Naive thymus-derived CD8-positive, alpha-beta T cell (primary cell): Measurements from ENCODE around the gene MAGI2. TPM values are rescaled to one million over a fixed set of nuclear protein-coding genes. Genes with fewer than 3 reads are reported as not detected.

Source experiments
- ATAC-seq, 2 donors: fragments of 150-1000 bp; cut with Tn5 transposase in 1 of 2; sonication (Bioruptor Pico), chemical (Tn5 transposase) in 1 of 2; 1 replicate in 1 of 2; 2 replicates in 1 of 2; pipeline ENCODE4 v1.10.0; 2021; ENCODE audit warnings: mild to moderate bottlenecking in 2 of 2, moderate library complexity in 2 of 2
- POLR2A ChIA-PET: fragments of 350-600 bp; sonication (Branson Sonifier 250); formaldehyde crosslinking; loops from one replicate; lab custom pipeline; 2021; ENCODE audit warnings: antibody characterized with exemption; lab: Charles Lee
- DNase-seq, 10 donors: peaks; one replicate each; pipeline versions ENCODE4 v3.0.0 to v3.0.0-alpha.2; 2020 to 2022
- H3K27ac Mint-ChIP-seq, 10 donors: one replicate each; pipeline ENCODE4 v1.8.0; 2020 to 2022; ENCODE audit warnings: mild to moderate bottlenecking in 10 of 10, mixed read lengths in 10 of 10, moderate library complexity in 4 of 10, inconsistent platforms in 1 of 10
- H3K27me3 Mint-ChIP-seq, 5 donors: one replicate each; pipeline ENCODE4 v1.8.0; 2021 to 2022; ENCODE audit warnings: mixed read lengths in 5 of 5
- H3K36me3 Mint-ChIP-seq, 3 donors: one replicate each; pipeline ENCODE4 v1.8.0; 2020 to 2022; ENCODE audit warnings: mixed read lengths in 3 of 3, mild to moderate bottlenecking in 2 of 3, inconsistent platforms in 1 of 3
- H3K4me1 Mint-ChIP-seq, 4 donors: one replicate each; pipeline ENCODE4 v1.8.0; 2021 to 2022; ENCODE audit warnings: mixed read lengths in 4 of 4
- H3K4me3 Mint-ChIP-seq, 10 donors: one replicate each; pipeline ENCODE4 v1.8.0; 2020 to 2022; ENCODE audit warnings: mild to moderate bottlenecking in 10 of 10, mixed read lengths in 10 of 10, moderate library complexity in 6 of 10, inconsistent platforms in 1 of 10
- H3K9me3 Mint-ChIP-seq, 9 donors: one replicate each; pipeline ENCODE4 v1.8.0; 2020 to 2022; ENCODE audit warnings: mixed read lengths in 9 of 9, mild to moderate bottlenecking in 3 of 9, inconsistent platforms in 1 of 9, moderate library complexity in 1 of 9
- polyA plus RNA-seq, 3 donors: library from polyadenylated mRNA; unstranded; fragments of 300-500 nt; fragmentation: Illumina TruSeq; gene quantifications; one replicate each; pipeline ENCODE4 v1.2.3, GENCODE V29; 2021
- total RNA-seq, 8 experiments: library from RNA in 2 of 8; stranded (reverse) in 2 of 8; gene quantifications; one replicate each; pipeline ENCODE4 v1.2.3 and lab custom pipeline; 2021 to 2026

The MAGI2 gene
- total and polyA plus RNA-seq, 5 experiments from 2014 or later, result 0.02 to 0.65 (median 0.37) TPM; not detected in 1

DNA sequence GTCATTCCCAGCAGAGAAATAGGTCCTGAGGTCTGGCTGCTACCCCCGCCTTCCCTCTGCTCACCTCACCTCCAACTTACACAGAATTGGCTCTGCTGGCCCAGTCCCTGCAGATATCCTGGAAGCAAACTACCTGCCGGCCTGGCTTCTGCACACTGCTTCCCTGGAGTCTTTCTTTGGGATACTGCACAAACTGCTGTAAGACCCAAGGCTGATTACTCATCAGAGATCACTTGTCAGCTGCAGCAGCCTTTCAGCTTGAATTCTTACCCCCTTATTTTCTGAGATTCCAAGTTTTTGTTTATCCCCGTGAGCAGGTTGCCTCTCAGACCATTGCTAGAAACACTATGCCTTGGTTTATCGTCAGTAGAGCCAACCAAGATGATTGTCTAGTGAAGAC lies 1228.5 kb downstream of the MAGI2 start:
- Mint-ChIP-seq H3K4me1 (no peaks in the 10 kb centered on the region), H3K4me3 (no peak overlapping the region), H3K9me3 (peaks cover 0 to 3% (median 0%) of the 10 kb centered on the region in 9 donors), H3K27me3 (peaks cover 2 to 21% (median 4%) of the 10 kb centered on the region in 5 donors), H3K27ac (no peak overlapping the region), H3K36me3 (no peaks in the 10 kb centered on the region)
- ATAC-seq (no peak), DNase-seq (no peak)
- POLR2A ChIA-PET, result no interaction called here

- DNase-seq, result no peak
- no peak overlapping the region for H3K27ac Mint-ChIP-seq
- POLR2A ChIA-PET, result no interaction called here
- H3K4me3 Mint-ChIP-seq, result no peak overlapping the region
- peaks cover 0 to 25% (median 1%) of the 10 kb centered on the region in 5 donors for H3K27me3 Mint-ChIP-seq
- peaks cover 0 to 12% (median 0%) of the 10 kb centered on the region in 9 donors for H3K9me3 Mint-ChIP-seq
- no peaks in the 10 kb centered on the region for H3K36me3 Mint-ChIP-seq
- no peaks in the 10 kb centered on the region for H3K4me1 Mint-ChIP-seq
- ATAC-seq, result no peak
These were observed 1229.9 kb downstream of the MAGI2 start for GRCh38 chr7:78223598-78223997.

- peaks cover 0 to 12% (median 0%) of the 10 kb centered on the region in 9 donors for H3K9me3 Mint-ChIP-seq
- H3K4me1 Mint-ChIP-seq, result no peaks in the 10 kb centered on the region
- POLR2A ChIA-PET, result no interaction called here
- no peak overlapping the region for H3K27ac Mint-ChIP-seq
- no peak for DNase-seq
- ATAC-seq, result no peak
- no peaks in the 10 kb centered on the region for H3K36me3 Mint-ChIP-seq
- peaks cover 0 to 29% (median 4%) of the 10 kb centered on the region in 5 donors for H3K27me3 Mint-ChIP-seq
- H3K4me3 Mint-ChIP-seq, result no peak overlapping the region
These were observed 1231.3 kb downstream of the MAGI2 start for GRCh38 chr7:78222001-78222751.

DNA sequence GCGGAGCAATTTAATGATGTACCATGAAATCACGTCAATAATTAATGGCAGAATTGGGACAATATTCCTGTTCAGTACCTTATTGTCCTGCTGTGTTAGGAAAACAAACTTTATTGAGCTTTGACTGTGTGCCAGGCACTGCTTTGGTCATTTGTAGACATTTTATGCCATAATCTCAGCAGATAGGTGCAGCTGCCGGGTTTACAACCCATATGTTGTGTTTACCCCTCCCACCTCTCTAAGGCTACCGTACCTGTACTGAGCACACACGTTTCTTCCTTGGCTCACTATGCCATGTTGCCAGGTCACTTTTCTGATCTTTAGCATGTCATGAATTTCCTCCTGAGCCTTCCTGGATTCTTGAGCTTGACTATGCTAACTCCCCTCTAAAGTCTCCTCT lies 1232.7 kb downstream of the MAGI2 start:
- DNase-seq (no peak), ATAC-seq (no peak)
- Mint-ChIP-seq H3K9me3 (peaks cover 0 to 12% (median 0%) of the 10 kb centered on the region in 9 donors), H3K36me3 (no peaks in the 10 kb centered on the region), H3K27me3 (peaks cover 0 to 40% (median 8%) of the 10 kb centered on the region in 5 donors), H3K4me1 (no peaks in the 10 kb centered on the region), H3K4me3 (no peak overlapping the region), H3K27ac (no peak overlapping the region)
- POLR2A ChIA-PET, result no interaction called here

GRCh38 chr7:78218876-78219275 lies 1234.6 kb downstream of the MAGI2 start:
- peaks cover 0 to 12% (median 0%) of the 10 kb centered on the region in 9 donors for H3K9me3 Mint-ChIP-seq
- POLR2A ChIA-PET, result no interaction called here
- H3K36me3 Mint-ChIP-seq, result no peaks in the 10 kb centered on the region
- no peak overlapping the region for H3K4me3 Mint-ChIP-seq
- no peaks in the 10 kb centered on the region for H3K4me1 Mint-ChIP-seq
- ATAC-seq, result no peak
- no peak for DNase-seq
- peaks cover 0 to 40% (median 12%) of the 10 kb centered on the region in 5 donors for H3K27me3 Mint-ChIP-seq
- no peak overlapping the region for H3K27ac Mint-ChIP-seq

DNA sequence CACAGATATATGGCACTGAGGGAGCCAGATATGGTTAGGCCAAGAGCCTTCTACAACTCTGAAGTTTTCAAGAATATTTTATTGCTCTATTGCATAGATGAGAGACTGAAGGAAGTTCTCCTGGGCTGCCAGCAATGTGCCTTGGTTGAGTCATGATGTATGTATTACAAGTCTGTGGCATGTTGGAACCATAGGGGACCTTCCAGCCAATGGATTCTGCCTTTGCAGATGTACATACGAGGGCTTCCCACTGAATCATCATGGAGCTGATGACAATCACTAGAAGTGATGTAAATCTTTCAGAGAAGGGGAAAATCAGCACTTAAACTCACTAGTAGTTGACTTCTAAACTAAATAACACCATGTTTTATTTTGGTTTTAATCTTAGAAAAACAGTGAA lies 1235.4 kb downstream of the MAGI2 start:
- no peaks in the 10 kb centered on the region for H3K4me1 Mint-ChIP-seq
- H3K27me3 Mint-ChIP-seq, result peaks cover 0 to 40% (median 12%) of the 10 kb centered on the region in 5 donors
- H3K27ac Mint-ChIP-seq, result no peak overlapping the region
- no peak overlapping the region for H3K4me3 Mint-ChIP-seq
- POLR2A ChIA-PET, result no interaction called here
- ATAC-seq (no peak), DNase-seq (no peak)
- no peaks in the 10 kb centered on the region for H3K36me3 Mint-ChIP-seq
- peaks cover 0 to 12% (median 0%) of the 10 kb centered on the region in 9 donors for H3K9me3 Mint-ChIP-seq

DNA sequence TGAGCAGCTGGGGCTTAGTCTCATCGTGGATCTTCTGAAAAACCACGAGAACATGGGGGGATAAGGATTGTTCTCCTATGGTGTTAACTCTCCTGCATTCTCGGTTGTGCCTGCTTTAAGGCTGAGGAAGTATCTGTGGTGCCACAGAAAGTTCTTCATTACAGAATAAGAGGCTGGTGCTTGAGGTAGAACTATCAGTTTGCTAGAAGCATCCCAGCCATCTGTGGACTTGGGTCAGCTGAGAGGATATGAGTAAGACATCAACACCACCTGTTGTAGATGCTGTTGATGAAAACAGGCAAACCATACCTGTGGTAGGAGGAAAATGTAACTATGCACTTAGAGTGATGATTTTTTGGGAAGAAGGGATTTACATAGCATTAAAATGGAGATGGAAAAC lies 1238.3 kb downstream of the MAGI2 start:
- Mint-ChIP-seq H3K9me3 (peaks cover 0 to 13% (median 0%) of the 10 kb centered on the region in 9 donors), H3K4me1 (no peaks in the 10 kb centered on the region), H3K4me3 (no peak overlapping the region), H3K27ac (peak overlapping the region in 1 of 10 donors; percentile 38), H3K27me3 (peaks cover 0 to 32% (median 13%) of the 10 kb centered on the region in 5 donors), H3K36me3 (no peaks in the 10 kb centered on the region)
- POLR2A ChIA-PET, result no interaction called here
- no peak for ATAC-seq
- no peak for DNase-seq

DNA sequence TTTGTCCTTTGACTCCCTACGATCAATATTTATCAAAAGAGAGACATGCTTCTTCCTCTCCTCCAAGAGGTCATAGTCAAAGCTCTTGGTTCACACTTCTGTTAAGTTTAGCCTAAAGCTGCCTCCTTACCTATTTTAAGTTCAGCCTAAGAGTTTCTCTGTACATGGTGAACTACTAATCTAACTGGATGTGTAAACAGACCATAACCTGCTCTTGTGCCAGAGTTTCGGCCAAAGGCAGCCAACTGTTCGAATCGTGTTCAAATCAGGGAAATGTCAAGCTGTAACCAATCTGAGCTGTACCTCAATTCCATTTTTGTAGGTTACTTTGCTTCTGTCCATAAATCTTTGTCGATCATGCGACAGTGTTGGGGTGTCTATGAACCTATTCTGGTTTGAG lies 1240.1 kb downstream of the MAGI2 start:
- DNase-seq, result no peak
- H3K36me3 Mint-ChIP-seq, result peaks cover 0 to 6% (median 0%) of the 10 kb centered on the region in 3 donors
- POLR2A ChIA-PET, result no interaction called here
- peaks cover 0 to 12% (median 3%) of the 10 kb centered on the region in 9 donors for H3K9me3 Mint-ChIP-seq
- no peak overlapping the region for H3K27ac Mint-ChIP-seq
- peaks cover under 1 to 17% (median 13%) of the 10 kb centered on the region in 5 donors for H3K27me3 Mint-ChIP-seq
- ATAC-seq, result no peak
- no peak overlapping the region for H3K4me3 Mint-ChIP-seq
- H3K4me1 Mint-ChIP-seq, result no peaks in the 10 kb centered on the region

DNA sequence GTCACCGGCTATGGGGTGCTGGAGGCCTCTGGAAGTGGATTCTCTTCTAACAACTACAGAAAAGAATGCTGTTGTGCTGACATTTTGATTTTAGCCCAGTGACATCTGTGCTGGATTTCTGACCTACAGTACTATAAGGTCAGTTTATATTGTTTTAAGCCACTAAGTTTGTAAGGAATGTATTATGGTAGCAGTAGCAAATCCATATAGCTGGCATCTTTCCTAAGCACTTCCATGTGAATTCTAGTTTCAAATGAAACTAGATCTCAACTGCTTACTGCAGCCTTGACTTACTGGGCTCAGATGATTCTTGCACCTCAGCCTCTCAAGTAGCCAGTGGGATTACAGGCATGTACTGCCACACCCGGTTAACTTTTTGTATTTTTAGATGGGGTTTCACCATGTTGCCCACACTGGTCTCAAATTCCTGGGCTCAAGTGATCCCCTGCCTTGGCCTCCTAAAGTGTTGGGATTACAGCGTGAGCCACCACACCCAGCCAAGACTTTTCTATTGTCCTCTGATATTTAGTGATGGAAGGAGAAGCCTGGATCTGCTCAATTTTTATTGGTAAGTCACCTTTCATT lies 1240.9 kb downstream of the MAGI2 start:
- Mint-ChIP-seq H3K9me3 (peaks cover 0 to 12% (median 4%) of the 10 kb centered on the region in 9 donors), H3K4me1 (no peaks in the 10 kb centered on the region), H3K27ac (no peak overlapping the region), H3K4me3 (no peak overlapping the region), H3K27me3 (peaks cover 1 to 15% (median 13%) of the 10 kb centered on the region in 5 donors), H3K36me3 (peaks cover 0 to 9% (median 0%) of the 10 kb centered on the region in 3 donors)
- DNase-seq, result no peak
- no peak for ATAC-seq
- POLR2A ChIA-PET, result no interaction called here

GRCh38 chr7:78207269-78207668 lies 1246.2 kb downstream of the MAGI2 start:
- POLR2A ChIA-PET, result no interaction called here
- H3K4me3 Mint-ChIP-seq, result no peak overlapping the region
- H3K9me3 Mint-ChIP-seq, result peaks cover 0 to 12% (median 4%) of the 10 kb centered on the region in 9 donors
- ATAC-seq (no peak), DNase-seq (no peak)
- peaks cover 0 to 7% (median 1%) of the 10 kb centered on the region in 5 donors for H3K27me3 Mint-ChIP-seq
- H3K27ac Mint-ChIP-seq, result no peak overlapping the region
- H3K36me3 Mint-ChIP-seq, result peaks cover 0 to 9% (median 0%) of the 10 kb centered on the region in 3 donors
- no peaks in the 10 kb centered on the region for H3K4me1 Mint-ChIP-seq

- ATAC-seq, result no peak
- POLR2A ChIA-PET, result no interaction called here
- peaks cover 0 to 12% (median 4%) of the 10 kb centered on the region in 9 donors for H3K9me3 Mint-ChIP-seq
- no peak overlapping the region for H3K27ac Mint-ChIP-seq
- H3K27me3 Mint-ChIP-seq, result peaks cover 0 to 7% (median 0%) of the 10 kb centered on the region in 5 donors
- H3K4me1 Mint-ChIP-seq, result no peaks in the 10 kb centered on the region
- H3K4me3 Mint-ChIP-seq, result no peak overlapping the region
- no peak for DNase-seq
- peaks cover 0 to 9% (median 0%) of the 10 kb centered on the region in 3 donors for H3K36me3 Mint-ChIP-seq
These were observed 1246.7 kb downstream of the MAGI2 start for GRCh38 chr7:78206769-78207168.

DNA sequence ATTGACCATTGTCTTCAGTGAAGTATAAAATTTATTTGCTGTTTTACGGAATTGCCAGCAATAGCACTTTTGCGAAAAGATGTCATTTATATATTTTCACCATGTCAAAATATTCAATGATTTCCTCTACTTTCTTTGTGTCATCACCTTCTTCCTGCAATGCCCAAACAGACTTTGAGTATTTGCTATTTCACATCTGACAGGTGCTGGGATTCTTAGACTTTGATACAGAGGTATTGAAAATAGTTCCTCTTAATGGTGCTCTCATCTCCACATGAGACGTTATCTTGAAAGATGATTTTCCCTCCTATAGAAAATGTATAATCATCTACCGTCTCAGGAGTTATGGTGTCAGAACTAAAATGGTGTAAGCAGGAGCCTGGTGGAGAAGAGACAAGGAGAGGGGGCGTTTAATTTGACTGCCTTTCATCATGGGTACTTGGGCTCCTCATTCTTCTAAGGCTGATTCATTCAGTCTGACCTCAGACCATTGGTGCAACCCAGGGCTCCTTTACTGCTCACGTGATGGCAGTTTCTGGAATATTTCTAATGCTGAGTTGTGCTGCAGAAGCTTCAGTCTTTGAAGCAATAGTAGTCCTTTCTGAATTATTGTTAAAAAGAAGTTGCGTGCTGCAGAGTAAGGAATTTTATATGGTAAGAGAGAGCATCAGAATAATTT lies 1250.3 kb downstream of the MAGI2 start:
- peaks cover 0 to 2% (median 0%) of the 10 kb centered on the region in 9 donors for H3K9me3 Mint-ChIP-seq
- POLR2A ChIA-PET, result no interaction called here
- no peaks in the 10 kb centered on the region for H3K4me1 Mint-ChIP-seq
- no peak for DNase-seq
- no peak overlapping the region for H3K27ac Mint-ChIP-seq
- ATAC-seq, result no peak
- H3K27me3 Mint-ChIP-seq, result peaks cover 0 to 4% (median 0%) of the 10 kb centered on the region in 5 donors
- no peak overlapping the region for H3K4me3 Mint-ChIP-seq
- H3K36me3 Mint-ChIP-seq, result peaks cover 0 to 1% (median 0%) of the 10 kb centered on the region in 3 donors

DNA sequence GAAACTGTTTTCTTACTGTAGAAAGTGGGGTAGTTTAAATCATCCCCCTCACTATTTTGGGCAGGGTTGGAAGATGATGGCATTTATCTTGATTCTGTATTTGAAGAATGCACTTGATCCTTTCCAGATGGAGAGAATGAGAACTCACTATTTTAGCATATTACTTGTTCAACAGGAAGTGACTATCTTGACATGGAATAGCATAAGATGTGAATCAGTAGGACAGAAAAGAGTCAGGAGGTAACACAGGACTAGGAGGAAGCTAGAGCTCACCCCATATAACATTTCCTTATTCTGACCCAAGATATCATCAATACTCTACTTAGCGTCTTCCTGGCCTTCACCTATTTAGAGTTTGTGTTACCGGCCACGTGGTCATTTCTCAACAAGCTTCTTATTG lies 1254.7 kb downstream of the MAGI2 start:
- no peak overlapping the region for H3K27ac Mint-ChIP-seq
- no peak for ATAC-seq
- no peaks in the 10 kb centered on the region for H3K4me1 Mint-ChIP-seq
- no peaks in the 10 kb centered on the region for H3K9me3 Mint-ChIP-seq
- peaks cover 0 to 7% (median 0%) of the 10 kb centered on the region in 5 donors for H3K27me3 Mint-ChIP-seq
- H3K4me3 Mint-ChIP-seq, result no peak overlapping the region
- POLR2A ChIA-PET, result interaction anchor here (0.8 kb wide), 1 partner anchor 11 kb away, joined by 3 read pairs; no protein-coding TSS in a partner anchor
- H3K36me3 Mint-ChIP-seq, result no peaks in the 10 kb centered on the region
- DNase-seq, result no peak
